ENCODE results near the gene DOCK11.

DNA sequence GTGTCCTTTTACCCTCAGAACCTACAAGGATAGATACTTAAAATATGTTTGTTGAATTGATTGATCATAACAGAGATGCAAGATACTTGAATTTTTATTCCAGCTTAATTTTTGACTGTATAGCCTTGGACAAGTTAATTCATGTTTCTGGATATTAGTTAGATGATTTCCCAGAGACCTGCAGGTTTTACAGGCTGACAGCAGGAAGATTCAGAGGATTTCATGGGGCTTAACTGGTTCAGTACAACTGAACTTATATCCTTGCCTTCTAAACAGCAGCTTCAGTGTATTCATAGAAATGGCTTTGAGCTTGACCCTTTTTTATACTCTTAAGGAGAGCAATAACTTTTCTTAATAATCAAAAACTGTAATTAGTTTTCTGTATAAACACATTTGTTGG lies 169.6 kb downstream of the DOCK11 start:
- TF ChIP-seq, protein P1, sequence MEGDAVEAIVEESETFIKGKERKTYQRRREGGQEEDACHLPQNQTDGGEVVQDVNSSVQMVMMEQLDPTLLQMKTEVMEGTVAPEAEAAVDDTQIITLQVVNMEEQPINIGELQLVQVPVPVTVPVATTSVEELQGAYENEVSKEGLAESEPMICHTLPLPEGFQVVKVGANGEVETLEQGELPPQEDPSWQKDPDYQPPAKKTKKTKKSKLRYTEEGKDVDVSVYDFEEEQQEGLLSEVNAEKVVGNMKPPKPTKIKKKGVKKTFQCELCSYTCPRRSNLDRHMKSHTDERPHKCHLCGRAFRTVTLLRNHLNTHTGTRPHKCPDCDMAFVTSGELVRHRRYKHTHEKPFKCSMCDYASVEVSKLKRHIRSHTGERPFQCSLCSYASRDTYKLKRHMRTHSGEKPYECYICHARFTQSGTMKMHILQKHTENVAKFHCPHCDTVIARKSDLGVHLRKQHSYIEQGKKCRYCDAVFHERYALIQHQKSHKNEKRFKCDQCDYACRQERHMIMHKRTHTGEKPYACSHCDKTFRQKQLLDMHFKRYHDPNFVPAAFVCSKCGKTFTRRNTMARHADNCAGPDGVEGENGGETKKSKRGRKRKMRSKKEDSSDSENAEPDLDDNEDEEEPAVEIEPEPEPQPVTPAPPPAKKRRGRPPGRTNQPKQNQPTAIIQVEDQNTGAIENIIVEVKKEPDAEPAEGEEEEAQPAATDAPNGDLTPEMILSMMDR (IDR thresholded peaks at IDR 0.05), result no peak
- no peak for TF ChIP-seq POLR2A (IDR thresholded peaks at IDR 0.05)
